GM12873 (cell line): Measurements from ENCODE around the gene CCDC102B.

Experiments used
- TF ChIP-seq, protein P1 (sequence below): IDR thresholded peaks from 2 replicates; pipeline ENCODE4 v1.5.1; 2012; ENCODE audit warnings: low read depth, mild to moderate bottlenecking, moderate library complexity, low read length, control low read depth; ENCODE audit not compliant: insufficient read depth; ENCODE audit errors: missing control alignments

The CCDC102B gene

DNA sequence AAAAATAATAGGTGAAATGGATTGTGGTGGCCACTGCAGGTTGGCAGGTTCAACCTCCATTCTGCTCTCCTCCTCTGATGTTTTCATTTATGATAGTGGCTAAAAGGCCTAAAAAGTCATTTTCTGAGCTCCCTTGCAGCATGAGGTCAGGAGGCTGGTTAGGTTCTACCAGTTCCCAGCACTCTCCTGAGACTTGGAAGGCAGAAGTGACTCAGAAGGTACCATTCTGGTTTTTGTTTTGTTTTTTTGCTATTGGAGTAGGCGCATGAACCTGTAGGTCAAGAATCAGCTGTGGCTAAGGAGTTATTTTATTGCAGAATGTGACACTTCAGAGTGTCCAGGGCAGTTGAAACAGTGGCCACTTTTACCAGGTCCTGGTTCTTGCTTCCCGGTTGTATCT is 181.9 kb downstream of the CCDC102B start:
- TF ChIP-seq, protein P1, sequence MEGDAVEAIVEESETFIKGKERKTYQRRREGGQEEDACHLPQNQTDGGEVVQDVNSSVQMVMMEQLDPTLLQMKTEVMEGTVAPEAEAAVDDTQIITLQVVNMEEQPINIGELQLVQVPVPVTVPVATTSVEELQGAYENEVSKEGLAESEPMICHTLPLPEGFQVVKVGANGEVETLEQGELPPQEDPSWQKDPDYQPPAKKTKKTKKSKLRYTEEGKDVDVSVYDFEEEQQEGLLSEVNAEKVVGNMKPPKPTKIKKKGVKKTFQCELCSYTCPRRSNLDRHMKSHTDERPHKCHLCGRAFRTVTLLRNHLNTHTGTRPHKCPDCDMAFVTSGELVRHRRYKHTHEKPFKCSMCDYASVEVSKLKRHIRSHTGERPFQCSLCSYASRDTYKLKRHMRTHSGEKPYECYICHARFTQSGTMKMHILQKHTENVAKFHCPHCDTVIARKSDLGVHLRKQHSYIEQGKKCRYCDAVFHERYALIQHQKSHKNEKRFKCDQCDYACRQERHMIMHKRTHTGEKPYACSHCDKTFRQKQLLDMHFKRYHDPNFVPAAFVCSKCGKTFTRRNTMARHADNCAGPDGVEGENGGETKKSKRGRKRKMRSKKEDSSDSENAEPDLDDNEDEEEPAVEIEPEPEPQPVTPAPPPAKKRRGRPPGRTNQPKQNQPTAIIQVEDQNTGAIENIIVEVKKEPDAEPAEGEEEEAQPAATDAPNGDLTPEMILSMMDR, result no peak

DNA sequence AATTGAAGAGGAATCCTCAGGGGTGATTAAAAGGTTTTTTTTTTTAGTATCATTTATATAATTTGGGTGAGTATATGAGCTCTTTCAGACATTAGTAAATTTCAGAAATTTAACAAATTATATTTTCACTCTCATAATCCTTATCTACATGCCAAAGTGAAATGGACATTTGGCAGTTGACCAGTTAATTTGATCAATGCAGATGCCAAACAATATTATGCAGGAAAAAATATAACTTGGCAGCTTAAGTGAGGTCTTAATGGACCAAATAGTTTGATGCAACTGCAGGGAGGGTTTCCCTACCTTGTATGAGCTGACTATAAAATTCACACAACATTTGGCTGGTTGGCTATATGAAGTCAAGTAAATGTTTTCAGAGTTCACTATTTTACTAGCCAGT is 185.2 kb downstream of the CCDC102B start:
- TF ChIP-seq, protein P1, result no peak

DNA sequence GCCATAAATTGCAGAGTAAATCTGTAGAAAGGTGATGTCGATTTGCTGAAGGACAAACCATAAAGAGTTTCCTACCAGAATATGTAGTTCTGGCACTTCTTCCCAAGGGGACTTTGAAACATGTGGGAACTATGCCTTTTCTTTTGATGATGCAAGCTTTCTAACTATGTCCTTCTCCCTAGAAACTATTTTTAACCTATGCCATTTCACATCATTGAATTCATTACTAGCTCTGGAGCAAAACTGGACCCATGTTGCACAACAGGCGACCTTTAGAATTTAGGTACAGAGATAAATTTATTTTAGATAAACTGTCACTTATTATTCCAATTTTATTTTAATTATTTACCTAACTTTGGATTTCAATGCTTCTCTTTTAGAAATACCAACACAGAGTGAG is 186.5 kb downstream of the CCDC102B start:
- TF ChIP-seq, protein P1, result no peak

DNA sequence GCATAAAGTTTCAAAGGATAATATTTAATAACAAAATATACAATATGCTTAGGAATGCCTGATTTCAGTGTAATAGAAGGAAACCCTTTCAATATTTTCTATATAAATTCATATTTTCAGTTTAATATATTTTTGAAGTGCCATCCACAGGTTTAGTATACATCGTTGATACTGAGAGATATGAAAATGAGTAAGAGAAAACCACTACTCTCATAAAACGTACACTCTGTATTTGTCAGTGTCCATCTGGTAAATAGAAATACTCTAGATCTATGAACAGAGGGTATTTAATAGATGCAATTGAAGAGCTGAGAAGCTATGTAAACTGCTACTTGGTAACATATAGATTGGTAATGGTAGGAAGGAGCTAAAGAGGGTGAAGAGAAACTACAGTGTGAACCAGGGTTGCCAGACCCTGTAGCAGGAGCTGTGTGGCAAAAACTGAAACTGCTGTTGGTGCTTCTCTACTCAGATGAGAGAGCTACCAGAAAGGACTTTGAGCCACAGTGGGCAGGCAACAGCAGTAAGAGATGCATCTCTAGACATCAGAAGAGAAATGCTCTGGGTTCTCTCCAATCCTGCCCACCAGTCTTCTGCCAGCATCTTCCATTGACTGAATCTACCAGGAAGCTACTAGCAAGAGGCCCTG is 187.4 kb downstream of the CCDC102B start:
- TF ChIP-seq, protein P1, result no peak

DNA sequence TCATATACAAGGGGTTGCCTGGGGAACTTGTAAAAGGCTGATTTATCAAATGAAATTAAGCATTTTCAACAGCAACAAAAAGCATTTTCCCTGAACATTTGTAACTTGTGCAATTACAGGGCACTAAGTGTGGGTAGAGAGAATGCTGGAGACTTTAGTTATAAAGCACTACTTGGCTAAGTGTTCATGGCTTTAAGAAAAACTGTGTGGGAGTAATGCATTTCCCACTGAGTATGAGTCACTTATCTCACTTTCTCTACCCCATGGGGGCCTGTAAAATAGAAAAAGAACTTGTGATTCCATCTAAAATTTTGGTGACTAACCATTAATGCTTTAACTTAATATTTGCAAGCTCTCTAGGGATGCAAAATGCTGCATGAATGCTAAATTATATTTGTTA is 193.4 kb downstream of the CCDC102B start:
- TF ChIP-seq, protein P1, result no peak

DNA sequence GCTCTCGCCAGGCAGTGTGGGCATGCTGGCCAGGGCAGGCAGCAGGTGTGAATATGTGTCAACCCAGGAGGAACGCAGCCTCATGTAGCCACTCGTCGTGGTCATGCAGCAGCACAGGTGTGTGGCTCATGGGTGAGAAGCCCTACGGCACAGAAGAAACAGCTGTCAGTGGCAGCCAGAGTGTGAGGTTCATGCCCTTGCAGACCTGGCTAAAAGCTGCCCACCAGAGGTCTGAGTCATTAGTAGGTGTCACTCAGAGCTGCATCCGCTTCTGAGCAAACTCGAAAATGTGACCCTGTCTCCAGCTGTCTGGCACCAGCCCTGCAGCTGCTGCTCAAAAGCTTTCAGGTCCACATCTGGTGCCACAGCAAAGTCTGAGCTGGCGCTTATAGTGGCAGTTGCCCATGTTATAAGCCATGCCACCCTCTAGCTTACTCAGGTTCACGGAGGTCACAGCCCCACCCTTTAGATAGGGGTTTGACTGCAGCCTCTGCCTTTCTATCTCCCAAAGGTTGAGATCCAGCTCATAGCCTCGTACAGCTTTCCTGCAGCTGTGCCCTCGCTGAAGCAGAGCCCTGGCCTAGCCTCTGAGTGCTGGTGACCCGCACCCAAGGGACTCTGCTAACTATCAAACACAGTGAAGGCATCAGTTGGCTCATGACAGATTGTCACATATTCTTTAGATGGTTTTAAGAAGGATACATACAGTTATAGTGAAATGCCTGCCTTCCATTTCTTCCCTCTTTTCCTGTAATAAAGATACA is 195.0 kb downstream of the CCDC102B start:
- TF ChIP-seq, protein P1, result no peak

DNA sequence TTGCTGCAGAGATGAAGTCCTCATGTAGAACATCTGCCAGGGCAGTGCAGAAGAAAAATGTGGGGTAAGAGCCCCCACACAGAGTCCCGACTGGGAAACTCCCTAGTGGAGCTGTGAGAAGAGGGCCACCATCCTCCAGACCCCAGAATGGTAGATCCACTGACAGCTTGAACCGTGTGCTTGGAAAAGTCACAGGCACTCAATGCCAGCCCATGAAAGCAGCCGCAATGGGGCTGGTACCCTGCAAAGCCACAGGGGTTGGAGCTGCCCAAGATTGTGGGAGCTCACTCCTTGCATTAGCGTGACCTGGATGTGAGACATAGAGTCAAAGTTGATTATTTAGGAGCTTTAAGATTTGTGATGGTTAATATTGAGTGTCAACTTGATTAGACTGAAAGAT is 197.8 kb downstream of the CCDC102B start:
- TF ChIP-seq, protein P1, result no peak
